ENCODE measurements around the gene OOSP2.

- TF ChIP-seq POLR2A (IDR thresholded peaks at IDR 0.05; ENCODE audit: low read length): no peak
- TF ChIP-seq GATA1 (IDR thresholded peaks at IDR 0.05; ENCODE audit: low read depth, low read length): no peak
These were observed 16.2 kb downstream of the OOSP2 start, which contains the start of gene MS4A3 for GRCh38 chr11:60056349-60056969.

Measured in erythroblast (primary cell).